ENCODE measurements around the gene SLC28A2.
"Not testable (repeated sequence)": the region's sequence is repeated elsewhere in the genome, so short reads cannot be mapped to it uniquely, and the experiment has no call there.

SLC28A2 gene

DNA sequence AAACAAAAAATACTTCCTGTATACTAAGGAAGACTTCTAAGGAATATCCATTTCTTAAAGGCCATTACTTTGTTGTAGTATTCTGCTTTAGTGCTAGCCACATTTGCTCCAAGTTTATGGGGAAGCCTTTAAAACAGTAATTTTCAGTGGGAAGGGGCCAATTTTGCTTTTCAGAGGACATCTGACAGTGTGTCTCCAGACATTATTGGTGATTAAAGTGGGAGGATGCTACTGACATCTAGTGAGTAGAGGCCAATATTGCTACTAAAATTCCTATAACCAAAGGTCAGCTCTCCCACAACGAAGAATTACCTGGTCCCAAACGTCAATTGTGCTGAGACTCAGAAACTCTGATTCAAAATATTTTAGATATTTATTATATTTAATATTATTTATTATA is 24.8 kb downstream of the SLC28A2 start:
- TF ChIP-seq, protein P1, sequence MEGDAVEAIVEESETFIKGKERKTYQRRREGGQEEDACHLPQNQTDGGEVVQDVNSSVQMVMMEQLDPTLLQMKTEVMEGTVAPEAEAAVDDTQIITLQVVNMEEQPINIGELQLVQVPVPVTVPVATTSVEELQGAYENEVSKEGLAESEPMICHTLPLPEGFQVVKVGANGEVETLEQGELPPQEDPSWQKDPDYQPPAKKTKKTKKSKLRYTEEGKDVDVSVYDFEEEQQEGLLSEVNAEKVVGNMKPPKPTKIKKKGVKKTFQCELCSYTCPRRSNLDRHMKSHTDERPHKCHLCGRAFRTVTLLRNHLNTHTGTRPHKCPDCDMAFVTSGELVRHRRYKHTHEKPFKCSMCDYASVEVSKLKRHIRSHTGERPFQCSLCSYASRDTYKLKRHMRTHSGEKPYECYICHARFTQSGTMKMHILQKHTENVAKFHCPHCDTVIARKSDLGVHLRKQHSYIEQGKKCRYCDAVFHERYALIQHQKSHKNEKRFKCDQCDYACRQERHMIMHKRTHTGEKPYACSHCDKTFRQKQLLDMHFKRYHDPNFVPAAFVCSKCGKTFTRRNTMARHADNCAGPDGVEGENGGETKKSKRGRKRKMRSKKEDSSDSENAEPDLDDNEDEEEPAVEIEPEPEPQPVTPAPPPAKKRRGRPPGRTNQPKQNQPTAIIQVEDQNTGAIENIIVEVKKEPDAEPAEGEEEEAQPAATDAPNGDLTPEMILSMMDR (IDR thresholded peaks at IDR 0.05; ENCODE audit: extremely low read depth, insufficient read depth, missing control alignments): peak; percentile 45
- in situ Hi-C loops (cut with MboI; ENCODE audit: low pct_unique_long_range_greater_than_20kb, low sequenced_read_pairs, unreplicated experiment): no loop called here
- DNase-seq (ENCODE audit: low spot score): peak; percentile 37

DNA sequence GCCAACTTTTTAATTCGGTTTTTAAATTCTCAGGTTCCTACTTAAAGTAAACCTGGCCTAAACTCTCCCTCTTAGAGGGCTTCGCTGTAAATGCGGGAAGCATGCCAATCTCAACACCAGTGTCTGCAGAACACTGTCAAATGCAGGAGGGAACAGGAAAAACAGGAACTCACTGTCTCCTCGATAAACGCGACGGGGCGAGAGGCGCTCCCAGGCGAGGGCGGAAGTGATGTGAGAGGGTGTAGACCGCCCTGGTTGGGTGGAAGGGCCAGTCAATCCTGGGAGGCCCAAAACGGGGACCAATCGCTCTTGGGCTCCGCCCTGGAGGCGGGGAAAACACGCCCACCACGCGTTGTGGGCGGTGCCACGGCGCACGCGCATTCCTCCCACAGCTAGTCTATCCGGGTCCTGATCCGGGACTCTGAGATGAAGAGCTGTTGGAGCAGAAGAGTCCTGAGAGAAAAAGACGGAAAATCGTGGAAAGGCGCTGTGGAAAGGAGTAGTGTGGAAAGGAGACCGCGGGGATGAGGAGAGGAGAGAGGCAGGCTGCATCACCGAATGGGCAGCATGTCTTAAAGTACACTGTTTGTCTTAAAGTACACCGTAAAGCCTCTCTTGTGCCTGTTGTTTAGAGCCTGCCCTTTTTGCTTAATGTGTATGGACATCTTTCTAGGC is 27.1 kb downstream of the SLC28A2 start:
- DNase-seq (ENCODE audit: low spot score): peak; percentile 96
- TF ChIP-seq, protein P1 (IDR thresholded peaks at IDR 0.05; ENCODE audit: extremely low read depth, insufficient read depth, missing control alignments): no peak
- in situ Hi-C loops (cut with MboI; ENCODE audit: low pct_unique_long_range_greater_than_20kb, low sequenced_read_pairs, unreplicated experiment): no loop called here

DNA sequence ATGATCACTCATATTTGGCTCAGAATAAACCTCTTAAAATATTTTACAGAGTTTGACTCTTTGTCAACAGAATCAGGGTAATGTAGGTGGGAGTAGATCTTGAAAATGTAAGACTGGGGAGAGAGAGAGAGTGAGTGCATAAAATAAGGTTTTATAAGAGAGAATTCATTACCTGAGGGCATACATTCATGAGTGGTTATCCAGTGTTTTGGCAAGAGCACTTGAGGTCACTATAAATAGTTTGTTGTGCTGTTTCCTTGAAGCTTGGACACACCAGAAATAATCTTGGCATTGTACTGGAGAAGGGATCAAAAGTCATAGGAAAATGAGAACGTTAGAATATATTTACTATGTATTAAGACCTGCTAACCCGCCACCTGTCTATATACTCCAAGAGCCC is 33.4 kb downstream of the SLC28A2 start:
- no peak for DNase-seq (ENCODE audit: low spot score)
- TF ChIP-seq, protein P1 (IDR thresholded peaks at IDR 0.05; ENCODE audit: extremely low read depth, insufficient read depth, missing control alignments): no peak
- in situ Hi-C loops (cut with MboI; ENCODE audit: low pct_unique_long_range_greater_than_20kb, low sequenced_read_pairs, unreplicated experiment): no loop called here

DNA sequence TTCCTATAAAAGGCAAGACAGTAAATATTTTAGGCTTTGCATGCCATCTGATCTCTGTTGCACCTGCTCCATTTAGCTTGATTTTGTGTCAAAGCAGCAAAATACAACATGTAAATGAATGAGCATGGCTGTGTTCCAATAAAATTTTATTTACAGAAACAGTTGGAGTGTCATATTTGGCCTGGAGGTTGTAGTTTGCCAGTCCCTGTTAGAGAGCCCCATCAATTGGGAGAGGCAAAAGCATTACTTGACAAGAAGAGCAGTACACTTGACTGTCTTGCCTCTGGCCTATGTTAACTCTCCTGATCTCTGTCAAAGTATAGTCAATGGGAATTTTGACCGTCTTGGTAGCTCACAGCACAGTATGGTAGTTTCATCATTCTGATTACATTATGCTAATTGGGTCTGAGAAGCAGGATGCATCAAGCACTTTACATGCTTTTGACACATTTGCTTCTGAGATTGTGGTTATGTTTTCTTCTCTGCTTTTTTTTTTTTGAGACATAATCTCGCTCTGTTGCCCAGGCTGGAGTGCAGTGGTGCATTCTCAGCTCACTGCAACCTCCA is 35.4 kb downstream of the SLC28A2 start:
- no peak for DNase-seq (ENCODE audit: low spot score)
- TF ChIP-seq, protein P1 (IDR thresholded peaks at IDR 0.05; ENCODE audit: extremely low read depth, insufficient read depth, missing control alignments): no peak
- in situ Hi-C loops (cut with MboI; ENCODE audit: low pct_unique_long_range_greater_than_20kb, low sequenced_read_pairs, unreplicated experiment): no loop called here

DNA sequence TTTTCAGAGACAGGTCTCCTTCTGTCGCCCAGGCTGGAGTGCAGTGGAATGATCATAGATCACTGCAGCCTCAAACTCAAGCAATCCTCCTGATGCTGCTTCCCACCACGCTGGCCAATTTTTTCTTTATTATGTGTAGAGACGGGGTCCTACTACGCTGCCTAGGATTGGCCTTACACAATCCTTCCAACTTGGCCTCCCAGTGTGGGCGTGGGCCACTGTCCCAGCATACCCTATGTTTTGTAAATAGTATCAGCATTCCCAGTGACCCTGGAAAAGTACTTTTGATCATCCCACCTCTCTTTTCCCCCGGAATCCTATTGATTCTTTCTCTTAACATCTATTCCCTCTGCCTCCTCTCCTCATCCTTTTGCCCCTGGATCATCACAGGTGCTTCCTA is 36.9 kb downstream of the SLC28A2 start:
- DNase-seq (ENCODE audit: low spot score): no peak
- in situ Hi-C loops (cut with MboI; ENCODE audit: low pct_unique_long_range_greater_than_20kb, low sequenced_read_pairs, unreplicated experiment): no loop called here

DNA sequence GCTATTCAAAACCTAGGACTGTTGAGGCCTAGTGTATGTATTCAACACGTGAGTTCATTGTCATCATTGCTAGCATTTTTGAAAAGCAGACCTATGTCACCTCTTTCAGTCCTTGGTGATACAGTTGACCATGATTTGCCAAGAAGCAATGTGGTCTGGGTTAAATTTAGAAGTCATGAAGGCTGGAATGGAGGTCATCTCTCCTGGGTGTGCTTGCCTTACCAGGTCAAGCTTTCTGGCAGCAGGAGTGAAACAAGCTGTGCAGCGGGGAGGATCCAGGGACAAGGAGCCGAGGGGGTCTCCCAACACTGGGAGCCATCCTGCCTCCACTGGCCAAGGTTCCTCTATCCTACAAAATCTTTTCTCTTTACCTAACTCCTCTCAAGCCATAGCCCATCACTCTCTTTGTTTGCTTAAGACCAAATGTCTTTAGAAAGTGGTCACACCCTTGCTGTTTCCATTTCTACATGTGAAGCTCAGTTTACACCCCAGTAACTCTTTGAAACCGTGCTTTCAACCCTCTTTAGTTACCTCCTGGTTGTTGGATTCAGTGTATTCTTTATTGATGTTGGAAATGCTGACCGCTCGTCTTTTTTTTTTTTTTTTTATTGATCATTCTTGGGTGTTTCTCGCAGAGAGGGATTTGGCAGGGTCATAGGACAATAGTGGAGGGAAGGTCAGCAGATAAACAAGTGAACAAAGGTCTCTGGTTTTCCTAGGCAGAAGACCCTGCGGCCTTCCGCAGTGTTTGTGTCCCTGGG is 40.0 kb downstream of the SLC28A2 start:
- TF ChIP-seq, protein P1 (IDR thresholded peaks at IDR 0.05; ENCODE audit: extremely low read depth, insufficient read depth, missing control alignments): no peak
- in situ Hi-C loops (cut with MboI; ENCODE audit: low pct_unique_long_range_greater_than_20kb, low sequenced_read_pairs, unreplicated experiment): no loop called here
- DNase-seq (ENCODE audit: low spot score): no peak

More for the DNA sequence above, 36.9 kb downstream of the SLC28A2 start:
- TF ChIP-seq, protein P1 (IDR thresholded peaks at IDR 0.05; ENCODE audit: extremely low read depth, insufficient read depth, missing control alignments): no peak

DNA sequence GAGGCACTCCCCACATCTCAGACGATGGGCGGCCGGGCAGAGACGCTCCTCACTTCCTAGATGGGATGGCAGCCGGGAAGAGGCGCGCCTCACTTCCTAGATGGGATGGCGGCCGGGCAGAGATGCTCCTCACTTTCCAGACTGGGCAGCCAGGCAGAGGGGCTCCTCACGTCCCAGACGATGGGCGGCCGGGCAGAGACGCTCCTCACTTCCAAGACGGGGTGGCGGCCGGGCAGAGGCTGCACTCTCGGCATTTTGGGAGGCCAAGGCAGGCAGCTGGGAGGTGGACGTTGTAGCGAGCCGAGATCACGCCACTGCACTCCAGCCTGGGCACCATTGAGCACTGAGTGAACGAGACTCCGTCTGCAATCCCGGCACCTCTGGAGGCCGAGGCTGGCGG is 41.3 kb downstream of the SLC28A2 start:
- DNase-seq (ENCODE audit: low spot score); in situ Hi-C loops (cut with MboI; ENCODE audit: low pct_unique_long_range_greater_than_20kb, low sequenced_read_pairs, unreplicated experiment): not testable (repeated sequence)

DNA sequence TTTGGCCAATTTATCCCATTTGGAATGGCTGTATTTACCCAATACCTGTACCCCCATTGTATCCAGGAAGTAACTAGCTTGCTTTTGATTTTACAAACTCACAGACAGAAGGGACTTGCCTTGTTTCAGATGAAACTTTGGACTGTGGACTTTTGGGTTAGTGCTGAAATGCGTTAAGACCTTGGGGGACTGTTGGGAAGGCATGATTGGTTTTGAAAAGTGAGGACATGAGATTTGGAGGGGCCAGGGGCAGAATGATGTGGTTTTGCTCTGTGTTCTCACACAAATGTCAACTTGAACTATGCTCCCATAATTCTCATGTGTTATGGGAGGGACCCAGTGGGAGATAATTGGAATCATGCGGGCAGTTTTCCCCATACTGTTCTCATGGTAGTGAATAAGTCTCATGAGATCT is 46.9 kb downstream of the SLC28A2 start:
- DNase-seq (ENCODE audit: low spot score); in situ Hi-C loops (cut with MboI; ENCODE audit: low pct_unique_long_range_greater_than_20kb, low sequenced_read_pairs, unreplicated experiment): not testable (repeated sequence)
